DND-41 (cell line): Measurements from ENCODE around the gene TM9SF3.

Experiments used
- CTCF ChIP-seq: IDR thresholded peaks from 2 replicates; pipeline ENCODE4 v1.5.1; 2012; ENCODE audit warnings: borderline replicate concordance, low read length, moderate library complexity, mild to moderate bottlenecking; ENCODE audit not compliant: poor library complexity, severe bottlenecking; ENCODE audit errors: extremely low read depth
- EZH2 ChIP-seq: IDR thresholded peaks from 3 replicates; pipeline ENCODE4 v1.6.1; 2012; ENCODE audit warnings: borderline replicate concordance, low read depth, mild to moderate bottlenecking, moderate library complexity, low read length, inconsistent platforms; ENCODE audit not compliant: severe bottlenecking

GRCh38 chr10:96488161-96488935 lies 98.5 kb downstream of the TM9SF3 start:
- TF ChIP-seq CTCF = no peak
- no peak for TF ChIP-seq EZH2
